Spleen (tissue), 7 donors: ENCODE results near the gene DUSP23.

ENCODE experiments used
- CTCF ChIP-seq, 11 experiments: fragments of 200-600 bp in 7 of 11; fragments of 450-650 bp in 4 of 11; sonication (generic) in 4 of 11; IDR thresholded peaks in 8 of 11; conservative IDR thresholded peaks in 3 of 11; 1 replicate in 7 of 11; 2 replicates in 4 of 11; pipeline versions ENCODE4 v1.4.0 to v1.8.0; 2016 to 2021; ENCODE audit warnings: antibody characterized with exemption in 11 of 11, inconsistent platforms in 4 of 11, mild to moderate bottlenecking in 1 of 11
- POLR2A ChIP-seq, 3 donors: fragments of 450-650 bp; IDR thresholded peaks; one replicate each; pipeline ENCODE4 v1.5.1; 2017; ENCODE audit warnings: antibody characterized with exemption in 3 of 3, mild to moderate bottlenecking in 1 of 3
- donor health status: DM: no; HTN: no; CAD: no; lungs with moderate emphysema.
- donor health status: DM: no; HTN: no; CAD: no.
- donor health status: DM: no; HTN: no; CAD: no.

- TF ChIP-seq CTCF (IDR thresholded peaks at IDR 0.05 in 8 of 11, conservative IDR thresholded peaks at IDR 0.05 in 3 of 11) (no peak), POLR2A (IDR thresholded peaks at IDR 0.05) (no peak)
Measured at GRCh38 chr1:159756397-159756796, 24.4 kb upstream of the DUSP23 start.
